ENCODE measurements around the gene THEMIS2.
"Not testable (repeated sequence)": the region's sequence is repeated elsewhere in the genome, so short reads cannot be mapped to it uniquely, and the experiment has no call there.

Gene THEMIS2

GRCh38 chr1:27872059-27872801 is at the start of gene THEMIS2:
THEMIS2 (plus strand) TSS chr1:27872544; CDS start chr1:27872572, 28 bp downstream.
- ATAC-seq (ENCODE audit: insufficient read depth, low read depth) (no peak), DNase-seq (peak; percentile 22)
- TF ChIP-seq EZH2 (IDR thresholded peaks at IDR 0.05; ENCODE audit: borderline replicate concordance, low read depth, low read length, severe bottlenecking) (no peak), CTCF (IDR thresholded peaks at IDR 0.05; ENCODE audit: borderline replicate concordance, extremely low read depth, low read length, poor library complexity, severe bottlenecking) (no peak)
- H4K20me1 ChIP-seq (ENCODE audit: insufficient read depth, low read length) = no peaks in the 10 kb centered on the region
- H3K9ac ChIP-seq (ENCODE audit: low read depth, low read length) = no peak within 1 kb of the TSS
- H3K27me3 ChIP-seq (ENCODE audit: insufficient read depth, low read length, poor library complexity) = no peaks in the 10 kb centered on the region
- no peak within 1 kb of the TSS for H3K27ac ChIP-seq (ENCODE audit: low read length)
- H3K36me3 ChIP-seq (ENCODE audit: insufficient read depth, low read length) = no peaks in the 10 kb centered on the region
- no peak within 1 kb of the TSS for H3K4me3 ChIP-seq (ENCODE audit: low read depth in 1 of 2, low read length in 2 of 2)
- H3K4me1 ChIP-seq (ENCODE audit: insufficient read depth, low read length) = peaks cover 20% of the 10 kb centered on the region
- H3K9me3 ChIP-seq (ENCODE audit: insufficient read depth, low read length, severe bottlenecking) = no peaks in the 10 kb centered on the region
- H3K79me2 ChIP-seq (ENCODE audit: insufficient read depth, low read length) = no peaks in the 10 kb centered on the region
- no peak within 1 kb of the TSS for H3K4me2 ChIP-seq (ENCODE audit: insufficient read depth, low read length)
- no peak within 1 kb of the TSS for H2AFZ ChIP-seq (ENCODE audit: low read depth, low read length)

- ATAC-seq (ENCODE audit: insufficient read depth, low read depth) = no peak
- H3K27me3 ChIP-seq (ENCODE audit: insufficient read depth, low read length, poor library complexity) = no peaks in the 10 kb centered on the region
- H2AFZ ChIP-seq (ENCODE audit: low read depth, low read length) = no peak overlapping the region
- no peak overlapping the region for H3K27ac ChIP-seq (ENCODE audit: low read length)
- no peak overlapping the region for H3K9ac ChIP-seq (ENCODE audit: low read depth, low read length)
- H3K79me2 ChIP-seq (ENCODE audit: insufficient read depth, low read length) = no peaks in the 10 kb centered on the region
- H4K20me1 ChIP-seq (ENCODE audit: insufficient read depth, low read length) = no peaks in the 10 kb centered on the region
- H3K4me3 ChIP-seq (ENCODE audit: low read depth in 1 of 2, low read length in 2 of 2) = no peak overlapping the region
- H3K36me3 ChIP-seq (ENCODE audit: insufficient read depth, low read length) = peaks cover 26% of the 10 kb centered on the region; the same call in 1 of the 2 replicates
- H3K4me1 ChIP-seq (ENCODE audit: insufficient read depth, low read length) = no peaks in the 10 kb centered on the region
- no peak overlapping the region for H3K4me2 ChIP-seq (ENCODE audit: insufficient read depth, low read length)
- no peaks in the 10 kb centered on the region for H3K9me3 ChIP-seq (ENCODE audit: insufficient read depth, low read length, severe bottlenecking)
- TF ChIP-seq CTCF (IDR thresholded peaks at IDR 0.05; ENCODE audit: borderline replicate concordance, extremely low read depth, low read length, poor library complexity, severe bottlenecking) (no peak), EZH2 (IDR thresholded peaks at IDR 0.05; ENCODE audit: borderline replicate concordance, low read depth, low read length, severe bottlenecking) (no peak)
- DNase-seq = no peak
Measured at GRCh38 chr1:27823784-27824183, 48.6 kb upstream of the THEMIS2 start.

GRCh38 chr1:27824411-27824810 is 47.9 kb upstream of the THEMIS2 start:
- Histone ChIP-seq H3K36me3 (ENCODE audit: insufficient read depth, low read length) (peaks cover 22% of the 10 kb centered on the region; the same call in 1 of the 2 replicates), H3K4me1 (ENCODE audit: insufficient read depth, low read length) (no peaks in the 10 kb centered on the region), H3K79me2 (ENCODE audit: insufficient read depth, low read length) (no peaks in the 10 kb centered on the region), H2AFZ (ENCODE audit: low read depth, low read length) (no peak overlapping the region), H3K9me3 (ENCODE audit: insufficient read depth, low read length, severe bottlenecking) (no peaks in the 10 kb centered on the region), H3K27me3 (ENCODE audit: insufficient read depth, low read length, poor library complexity) (no peaks in the 10 kb centered on the region), H4K20me1 (ENCODE audit: insufficient read depth, low read length) (no peaks in the 10 kb centered on the region), H3K9ac (ENCODE audit: low read depth, low read length) (no peak overlapping the region), H3K4me2 (ENCODE audit: insufficient read depth, low read length) (no peak overlapping the region), H3K27ac (ENCODE audit: low read length) (no peak overlapping the region), H3K4me3 (ENCODE audit: low read depth in 1 of 2, low read length in 2 of 2) (no peak overlapping the region)
- no peak for ATAC-seq (ENCODE audit: insufficient read depth, low read depth)
- no peak for TF ChIP-seq CTCF (IDR thresholded peaks at IDR 0.05; ENCODE audit: borderline replicate concordance, extremely low read depth, low read length, poor library complexity, severe bottlenecking)
- TF ChIP-seq EZH2 (IDR thresholded peaks at IDR 0.05; ENCODE audit: borderline replicate concordance, low read depth, low read length, severe bottlenecking) = no peak
- no peak for DNase-seq

- H3K79me2 ChIP-seq (ENCODE audit: insufficient read depth, low read length) = peaks cover 41% of the 10 kb centered on the region
- H3K4me2 ChIP-seq (ENCODE audit: insufficient read depth, low read length) = peak overlapping the region; percentile 70
- H3K4me3 ChIP-seq (ENCODE audit: low read depth in 1 of 2, low read length in 2 of 2) = peak overlapping the region in 1 of 2 experiments; percentile 99; a peak in 2 of 4 replicates
Measured at GRCh38 chr1:27829339-27829960, 42.9 kb upstream of the THEMIS2 start.

More at GRCh38 chr1:27829339-27829960, 42.9 kb upstream of the THEMIS2 start:
- peak overlapping the region; percentile 79 for H3K27ac ChIP-seq (ENCODE audit: low read length)
- H3K9me3 ChIP-seq (ENCODE audit: insufficient read depth, low read length, severe bottlenecking); ATAC-seq (ENCODE audit: insufficient read depth, low read depth); H3K27me3 ChIP-seq (ENCODE audit: insufficient read depth, low read length, poor library complexity); DNase-seq: not testable (repeated sequence)
- H3K9ac ChIP-seq (ENCODE audit: low read depth, low read length) = peak overlapping the region; percentile 92
- peak overlapping the region; percentile 89; the same call in 1 of the 2 replicates for H2AFZ ChIP-seq (ENCODE audit: low read depth, low read length)
- peaks cover 11% of the 10 kb centered on the region; the same call in 1 of the 2 replicates for H4K20me1 ChIP-seq (ENCODE audit: insufficient read depth, low read length)
- H3K36me3 ChIP-seq (ENCODE audit: insufficient read depth, low read length) = peaks cover 18% of the 10 kb centered on the region
- H3K4me1 ChIP-seq (ENCODE audit: insufficient read depth, low read length) = peaks cover 39% of the 10 kb centered on the region

Measured in DND-41 (cell line).